CD4-positive, alpha-beta T cell treated with Interleukin-4 for 1 hour (primary cell): ENCODE data around the gene PDE11A.
A peak's percentile ranks its signal among the peaks of the same experiment; 100 is the strongest.

ENCODE experiments used
- DNase-seq, 2 donors: peaks; one replicate each; pipeline ENCODE4 v3.0.0-alpha.2; 2020 to 2022

The PDE11A gene

GRCh38 chr2:177618255-177619253 lies 454.0 kb downstream of the PDE11A start:
- peak; percentile 92 for DNase-seq

GRCh38 chr2:177617849-177618248 lies 454.7 kb downstream of the PDE11A start:
- DNase-seq = no peak

- no peak for DNase-seq
These were observed 455.8 kb downstream of the PDE11A start for GRCh38 chr2:177616731-177617130.

GRCh38 chr2:177616066-177616465 lies 456.5 kb downstream of the PDE11A start:
- no peak for DNase-seq

GRCh38 chr2:177612659-177613058 lies 459.9 kb downstream of the PDE11A start:
- DNase-seq = no peak

- DNase-seq = no peak
These were observed 461.2 kb downstream of the PDE11A start for GRCh38 chr2:177611310-177611886.

GRCh38 chr2:177610813-177611212 lies 461.8 kb downstream of the PDE11A start:
- no peak for DNase-seq

- DNase-seq = no peak
These were observed 465.9 kb downstream of the PDE11A start for GRCh38 chr2:177606636-177607035.

- no peak for DNase-seq
These were observed 468.1 kb downstream of the PDE11A start for GRCh38 chr2:177604271-177605065.

GRCh38 chr2:177603768-177604167 lies 468.8 kb downstream of the PDE11A start:
- no peak for DNase-seq

- no peak for DNase-seq
These were observed 469.4 kb downstream of the PDE11A start for GRCh38 chr2:177603181-177603580.

- DNase-seq = no peak
These were observed 469.9 kb downstream of the PDE11A start for GRCh38 chr2:177602611-177603164.

GRCh38 chr2:177600917-177601316 lies 471.7 kb downstream of the PDE11A start:
- DNase-seq = no peak

GRCh38 chr2:177599956-177600355 lies 472.6 kb downstream of the PDE11A start:
- DNase-seq = no peak

GRCh38 chr2:177599139-177599688 lies 473.4 kb downstream of the PDE11A start:
- DNase-seq = no peak

- no peak for DNase-seq
These were observed 474.0 kb downstream of the PDE11A start for GRCh38 chr2:177598326-177599138.

GRCh38 chr2:177597759-177598158 lies 474.8 kb downstream of the PDE11A start:
- DNase-seq = no peak

- no peak for DNase-seq
These were observed 475.7 kb downstream of the PDE11A start for GRCh38 chr2:177596866-177597265.

- DNase-seq = no peak
These were observed 477.3 kb downstream of the PDE11A start for GRCh38 chr2:177595126-177595845.

GRCh38 chr2:177593402-177593801 lies 479.2 kb downstream of the PDE11A start:
- DNase-seq = no peak

- DNase-seq = no peak
These were observed 479.6 kb downstream of the PDE11A start for GRCh38 chr2:177592945-177593344.
